Neural crest cell (in vitro differentiated cells): Measurements from ENCODE around the gene PRPF18. TPM values are rescaled to one million over a fixed set of nuclear protein-coding genes. Genes with fewer than 3 reads are reported as not detected.
"Not testable (repeated sequence)": the region's sequence is repeated elsewhere in the genome, so short reads cannot be mapped to it uniquely, and the experiment has no call there.

Experiments
- DNase-seq: peaks from one replicate; pipeline ENCODE4 v3.0.0; 2021; ENCODE audit warnings: low read depth, mixed read lengths, low spot score
- H3K27ac Mint-ChIP-seq: one replicate; pipeline ENCODE4 v1.8.0; 2021; ENCODE audit warnings: mild to moderate bottlenecking, mixed read lengths; ENCODE audit not compliant: unreplicated experiment
- H3K27me3 Mint-ChIP-seq: 2 replicates; pipeline ENCODE4 v1.8.0; 2021; ENCODE audit warnings: low read depth, mild to moderate bottlenecking, mixed read lengths
- H3K36me3 Mint-ChIP-seq: 2 replicates; pipeline ENCODE4 v1.8.0; 2021; ENCODE audit warnings: low read depth, mild to moderate bottlenecking, mixed read lengths
- H3K4me1 Mint-ChIP-seq: 2 replicates; pipeline ENCODE4 v1.8.0; 2021; ENCODE audit warnings: mixed read lengths
- H3K4me3 Mint-ChIP-seq: one replicate; pipeline ENCODE4 v1.8.0; 2021; ENCODE audit warnings: mild to moderate bottlenecking, mixed read lengths
- H3K9me3 Mint-ChIP-seq: 2 replicates; pipeline ENCODE4 v1.8.0; 2021; ENCODE audit warnings: mixed read lengths
- long read RNA-seq: library from polyadenylated mRNA; unstranded; transcript quantifications from one replicate; pipeline ENCODE4 v2.0.0, GENCODE V29; 2020
- total RNA-seq: library from RNA; stranded (reverse); gene quantifications from 2 replicates; pipeline ENCODE4 v1.2.1, GENCODE V29; 2021
- TF ChIP-seq, protein P1 (sequence below): fragments of 200-600 bp; sonication (generic); conservative IDR thresholded peaks from 2 replicates; pipeline ENCODE4 v1.5.0; 2021; ENCODE audit warnings: antibody characterized with exemption, mild to moderate bottlenecking

Gene PRPF18, protein sequence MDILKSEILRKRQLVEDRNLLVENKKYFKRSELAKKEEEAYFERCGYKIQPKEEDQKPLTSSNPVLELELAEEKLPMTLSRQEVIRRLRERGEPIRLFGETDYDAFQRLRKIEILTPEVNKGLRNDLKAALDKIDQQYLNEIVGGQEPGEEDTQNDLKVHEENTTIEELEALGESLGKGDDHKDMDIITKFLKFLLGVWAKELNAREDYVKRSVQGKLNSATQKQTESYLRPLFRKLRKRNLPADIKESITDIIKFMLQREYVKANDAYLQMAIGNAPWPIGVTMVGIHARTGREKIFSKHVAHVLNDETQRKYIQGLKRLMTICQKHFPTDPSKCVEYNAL
- 14.6 and 15.0 TPM in 2 replicates for total RNA-seq
- long read RNA-seq, transcript PRPF18-202 (10 exons, 1,717 nt): major isoform, 50 of 58 reads
- long read RNA-seq, partial matches to known transcripts: 1 of 58 reads
- long read RNA-seq, other reads (novel, unspliced or antisense): 7 of 58 reads

DNA sequence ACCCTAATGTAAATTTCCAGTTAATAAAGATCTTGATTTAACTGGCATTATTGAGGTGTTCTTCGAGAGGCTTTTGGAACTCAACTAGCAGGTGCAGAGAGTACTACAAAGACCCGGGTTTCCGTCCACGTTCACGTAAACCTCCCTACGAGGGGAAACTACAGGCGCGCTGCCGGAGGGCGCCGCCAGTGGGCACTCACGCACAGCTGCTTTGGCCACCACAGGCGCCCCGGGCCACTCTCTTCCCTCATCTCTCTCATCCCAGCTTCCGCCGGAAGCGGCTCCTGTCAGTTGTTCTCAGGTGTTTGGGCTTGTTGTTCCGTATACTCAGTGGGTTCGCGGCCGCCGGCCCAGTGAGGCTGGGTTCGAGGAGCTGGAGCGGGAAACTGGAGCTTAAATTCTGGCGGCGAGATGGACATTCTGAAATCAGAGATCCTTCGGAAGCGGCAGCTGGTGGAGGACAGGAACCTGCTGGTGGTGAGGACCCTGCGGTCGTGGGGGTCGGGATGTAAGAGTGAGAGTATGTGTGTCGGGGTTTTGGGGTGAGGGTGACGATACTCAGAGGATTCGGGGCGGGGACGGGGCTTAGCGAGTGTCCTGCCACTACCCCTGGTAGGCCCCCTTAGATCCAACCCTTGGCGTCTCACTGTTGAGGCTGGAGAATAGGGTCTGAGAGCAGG lies at the start of gene PRPF18:
Gene PRPF18 (plus strand): TSS at position 290 of the 680 bp plus-strand sequence. CDS start 122 bp downstream, at position 412.
- no peaks in the 10 kb centered on the region for H3K9me3 Mint-ChIP-seq
- H3K27me3 Mint-ChIP-seq: peaks cover 36% of the 10 kb centered on the region
- peaks cover 24% of the 10 kb centered on the region for H3K4me1 Mint-ChIP-seq
- peak; percentile 92 for DNase-seq
- peak within 1 kb of the TSS; percentile 100 for H3K4me3 Mint-ChIP-seq
- TF ChIP-seq, protein P1, sequence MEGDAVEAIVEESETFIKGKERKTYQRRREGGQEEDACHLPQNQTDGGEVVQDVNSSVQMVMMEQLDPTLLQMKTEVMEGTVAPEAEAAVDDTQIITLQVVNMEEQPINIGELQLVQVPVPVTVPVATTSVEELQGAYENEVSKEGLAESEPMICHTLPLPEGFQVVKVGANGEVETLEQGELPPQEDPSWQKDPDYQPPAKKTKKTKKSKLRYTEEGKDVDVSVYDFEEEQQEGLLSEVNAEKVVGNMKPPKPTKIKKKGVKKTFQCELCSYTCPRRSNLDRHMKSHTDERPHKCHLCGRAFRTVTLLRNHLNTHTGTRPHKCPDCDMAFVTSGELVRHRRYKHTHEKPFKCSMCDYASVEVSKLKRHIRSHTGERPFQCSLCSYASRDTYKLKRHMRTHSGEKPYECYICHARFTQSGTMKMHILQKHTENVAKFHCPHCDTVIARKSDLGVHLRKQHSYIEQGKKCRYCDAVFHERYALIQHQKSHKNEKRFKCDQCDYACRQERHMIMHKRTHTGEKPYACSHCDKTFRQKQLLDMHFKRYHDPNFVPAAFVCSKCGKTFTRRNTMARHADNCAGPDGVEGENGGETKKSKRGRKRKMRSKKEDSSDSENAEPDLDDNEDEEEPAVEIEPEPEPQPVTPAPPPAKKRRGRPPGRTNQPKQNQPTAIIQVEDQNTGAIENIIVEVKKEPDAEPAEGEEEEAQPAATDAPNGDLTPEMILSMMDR: peak; percentile 97
- H3K27ac Mint-ChIP-seq: peak within 1 kb of the TSS; percentile 92
- no peaks in the 10 kb centered on the region for H3K36me3 Mint-ChIP-seq

DNA sequence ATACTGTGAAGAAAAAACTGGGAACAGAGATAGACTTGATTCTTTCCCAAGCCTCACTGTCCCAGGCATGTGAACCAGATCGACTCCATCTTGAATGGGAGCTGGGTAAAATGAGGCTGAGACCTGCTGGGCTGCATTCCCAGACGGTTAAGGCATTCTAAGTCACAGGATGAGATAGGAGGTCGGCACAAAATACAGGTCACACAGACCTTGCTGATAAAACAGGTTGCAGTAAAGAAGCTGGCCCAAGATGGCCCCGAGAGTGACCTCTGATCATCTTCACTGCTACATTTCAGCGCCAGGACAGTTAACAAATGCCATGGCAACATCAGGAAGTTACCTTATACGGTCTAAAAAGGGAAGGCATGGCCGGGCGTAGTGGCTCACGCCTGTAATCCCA lies 48.8 kb upstream of the PRPF18 start:
- not testable (repeated sequence) for H3K4me3 Mint-ChIP-seq, DNase-seq, H3K27ac Mint-ChIP-seq, H3K4me1 Mint-ChIP-seq, H3K36me3 Mint-ChIP-seq, H3K9me3 Mint-ChIP-seq
- peaks cover 40% of the 10 kb centered on the region for H3K27me3 Mint-ChIP-seq

DNA sequence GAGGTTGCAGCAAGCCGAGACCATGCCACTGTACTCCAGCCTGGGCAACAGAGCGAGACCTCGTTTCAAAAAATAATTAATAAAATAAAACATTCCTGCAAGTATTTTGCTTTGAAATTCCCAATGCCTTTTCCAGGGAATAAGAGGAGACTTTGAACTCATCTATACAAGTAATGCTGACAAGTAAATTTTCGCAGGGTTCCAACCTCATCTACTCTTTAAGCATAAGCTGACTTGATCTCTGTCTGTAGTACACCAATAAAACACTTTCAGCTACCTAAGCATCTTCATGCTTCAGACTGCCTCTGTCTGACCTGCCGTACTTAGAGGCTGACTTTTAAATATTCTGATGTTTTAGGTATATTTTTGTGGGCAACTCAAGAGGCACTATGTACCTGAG lies 44.2 kb upstream of the PRPF18 start:
- TF ChIP-seq, protein P1: no peak
- H3K9me3 Mint-ChIP-seq: no peaks in the 10 kb centered on the region
- no peak overlapping the region for H3K4me3 Mint-ChIP-seq
- peaks cover 50% of the 10 kb centered on the region for H3K27me3 Mint-ChIP-seq
- DNase-seq: no peak
- H3K4me1 Mint-ChIP-seq: no peaks in the 10 kb centered on the region
- H3K36me3 Mint-ChIP-seq: no peaks in the 10 kb centered on the region
- H3K27ac Mint-ChIP-seq: no peak overlapping the region

DNA sequence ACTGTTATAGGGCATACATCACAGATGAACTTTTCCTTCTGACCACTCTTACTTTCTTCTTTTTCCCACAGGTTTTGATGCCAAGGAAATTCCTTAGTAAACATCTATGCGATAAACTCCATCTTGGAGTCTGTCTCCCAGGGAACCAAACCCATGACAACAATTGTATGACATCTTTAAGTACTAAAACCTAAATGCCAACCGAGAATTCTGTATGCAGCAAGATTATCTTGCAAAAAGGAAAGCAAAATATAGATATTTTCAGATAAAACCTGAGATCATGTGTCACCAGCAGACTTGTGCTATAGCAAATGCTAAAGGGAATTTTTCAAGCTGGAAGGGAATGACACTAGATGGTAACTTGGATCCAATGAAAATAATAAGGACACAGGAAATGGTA lies 36.0 kb upstream of the PRPF18 start:
- DNase-seq: no peak
- H3K4me3 Mint-ChIP-seq: no peak overlapping the region
- peaks cover 6% of the 10 kb centered on the region for H3K9me3 Mint-ChIP-seq
- TF ChIP-seq, protein P1: no peak
- H3K27ac Mint-ChIP-seq: no peak overlapping the region
- peaks cover under 1% of the 10 kb centered on the region for H3K4me1 Mint-ChIP-seq
- no peaks in the 10 kb centered on the region for H3K36me3 Mint-ChIP-seq
- H3K27me3 Mint-ChIP-seq: peaks cover 13% of the 10 kb centered on the region

DNA sequence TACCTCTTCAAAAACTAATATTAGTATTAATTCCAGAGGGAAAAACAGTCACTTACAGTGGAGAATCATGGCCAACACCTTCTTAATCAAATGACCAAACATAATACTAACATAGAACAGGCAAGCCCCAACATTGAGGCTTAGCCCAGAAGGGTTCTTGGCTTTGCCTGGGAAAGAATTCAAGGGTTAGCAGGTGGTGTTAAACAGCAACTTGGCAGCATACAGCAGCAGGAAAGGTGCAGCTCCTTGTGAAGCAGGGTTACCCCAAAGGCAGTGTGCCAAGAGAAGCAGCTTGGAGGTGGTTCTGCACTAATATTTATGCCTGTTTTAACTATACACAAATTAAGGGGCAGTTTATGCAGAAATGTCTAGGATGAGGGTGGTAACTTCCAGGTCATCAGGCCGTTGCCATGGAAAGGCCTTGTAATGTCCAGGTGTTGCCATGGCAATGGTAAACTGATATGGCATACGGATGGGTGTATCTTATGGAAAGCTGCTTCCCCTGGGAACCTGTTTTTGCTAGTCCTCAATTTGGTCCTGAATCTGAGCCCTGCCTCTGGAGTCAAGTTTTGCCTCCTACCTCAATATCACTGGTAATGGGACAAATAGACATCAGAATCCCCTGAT lies 30.8 kb upstream of the PRPF18 start:
- Mint-ChIP-seq H3K9me3 (no peaks in the 10 kb centered on the region), H3K4me3 (no peak overlapping the region), H3K27me3 (peaks cover 2% of the 10 kb centered on the region), H3K36me3 (no peaks in the 10 kb centered on the region), H3K4me1 (peaks cover 7% of the 10 kb centered on the region), H3K27ac (no peak overlapping the region)
- TF ChIP-seq, protein P1: no peak
- DNase-seq: no peak
